ENCODE data around the gene AURKA.

The AURKA gene

DNA sequence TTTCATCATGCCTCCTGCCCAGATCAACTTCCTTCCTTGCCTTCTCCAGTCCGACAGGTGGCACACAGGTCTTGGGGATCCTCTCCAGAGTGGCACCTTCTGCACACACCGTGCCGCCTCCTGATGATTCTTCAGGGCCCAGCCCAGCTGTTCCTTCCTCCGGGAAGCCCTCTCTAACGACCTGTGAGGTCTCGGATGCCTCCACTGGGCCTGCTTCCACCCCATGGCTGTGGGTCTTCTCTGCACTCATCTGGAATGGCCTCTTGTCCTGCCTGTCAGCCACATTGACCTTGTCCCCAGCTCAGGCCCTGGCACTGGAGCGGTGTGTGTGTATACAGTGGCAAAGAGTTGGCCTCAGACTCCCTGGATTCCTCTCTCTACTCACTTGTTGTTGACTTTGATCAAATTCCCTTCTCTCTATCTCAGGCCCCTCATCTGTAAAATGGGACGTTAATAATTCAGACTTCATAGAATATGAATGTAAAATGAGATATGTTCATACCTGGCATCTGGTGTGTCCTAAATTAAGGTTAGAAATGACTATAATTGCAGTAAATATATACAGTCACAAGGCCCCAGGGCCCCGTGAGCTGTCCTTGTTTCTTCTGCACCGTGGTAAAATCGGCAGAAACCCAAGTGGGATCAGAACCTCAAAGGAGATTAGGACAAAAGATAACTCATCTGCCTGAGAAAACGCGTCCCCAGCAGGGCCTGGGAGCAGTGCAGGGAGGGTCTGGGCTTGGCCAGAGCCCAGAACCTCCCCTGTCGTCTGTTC, 31.7 kb downstream of the AURKA start:
- H3K4me3 ChIP-seq (ENCODE audit: low read depth, low read length), result peak overlapping the region; percentile 83
- no peak for DNase-seq (ENCODE audit: low read depth, low spot score)
- CTCF ChIA-PET, result interaction anchor here (1.2 to 1.8 kb wide), 6 partner anchors 15 to 1713 kb away, joined by 3 to 5 read pairs (median 4); no protein-coding TSS in a partner anchor
- TF ChIP-seq, protein P1, sequence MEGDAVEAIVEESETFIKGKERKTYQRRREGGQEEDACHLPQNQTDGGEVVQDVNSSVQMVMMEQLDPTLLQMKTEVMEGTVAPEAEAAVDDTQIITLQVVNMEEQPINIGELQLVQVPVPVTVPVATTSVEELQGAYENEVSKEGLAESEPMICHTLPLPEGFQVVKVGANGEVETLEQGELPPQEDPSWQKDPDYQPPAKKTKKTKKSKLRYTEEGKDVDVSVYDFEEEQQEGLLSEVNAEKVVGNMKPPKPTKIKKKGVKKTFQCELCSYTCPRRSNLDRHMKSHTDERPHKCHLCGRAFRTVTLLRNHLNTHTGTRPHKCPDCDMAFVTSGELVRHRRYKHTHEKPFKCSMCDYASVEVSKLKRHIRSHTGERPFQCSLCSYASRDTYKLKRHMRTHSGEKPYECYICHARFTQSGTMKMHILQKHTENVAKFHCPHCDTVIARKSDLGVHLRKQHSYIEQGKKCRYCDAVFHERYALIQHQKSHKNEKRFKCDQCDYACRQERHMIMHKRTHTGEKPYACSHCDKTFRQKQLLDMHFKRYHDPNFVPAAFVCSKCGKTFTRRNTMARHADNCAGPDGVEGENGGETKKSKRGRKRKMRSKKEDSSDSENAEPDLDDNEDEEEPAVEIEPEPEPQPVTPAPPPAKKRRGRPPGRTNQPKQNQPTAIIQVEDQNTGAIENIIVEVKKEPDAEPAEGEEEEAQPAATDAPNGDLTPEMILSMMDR (IDR thresholded peaks at IDR 0.05; ENCODE audit: insufficient read depth, low read length, missing control alignments), result no peak
- POLR2A ChIA-PET, result interaction anchor here (0.7 kb wide), 1 partner anchor 1351 kb away, joined by 3 read pairs; no protein-coding TSS in a partner anchor

DNA sequence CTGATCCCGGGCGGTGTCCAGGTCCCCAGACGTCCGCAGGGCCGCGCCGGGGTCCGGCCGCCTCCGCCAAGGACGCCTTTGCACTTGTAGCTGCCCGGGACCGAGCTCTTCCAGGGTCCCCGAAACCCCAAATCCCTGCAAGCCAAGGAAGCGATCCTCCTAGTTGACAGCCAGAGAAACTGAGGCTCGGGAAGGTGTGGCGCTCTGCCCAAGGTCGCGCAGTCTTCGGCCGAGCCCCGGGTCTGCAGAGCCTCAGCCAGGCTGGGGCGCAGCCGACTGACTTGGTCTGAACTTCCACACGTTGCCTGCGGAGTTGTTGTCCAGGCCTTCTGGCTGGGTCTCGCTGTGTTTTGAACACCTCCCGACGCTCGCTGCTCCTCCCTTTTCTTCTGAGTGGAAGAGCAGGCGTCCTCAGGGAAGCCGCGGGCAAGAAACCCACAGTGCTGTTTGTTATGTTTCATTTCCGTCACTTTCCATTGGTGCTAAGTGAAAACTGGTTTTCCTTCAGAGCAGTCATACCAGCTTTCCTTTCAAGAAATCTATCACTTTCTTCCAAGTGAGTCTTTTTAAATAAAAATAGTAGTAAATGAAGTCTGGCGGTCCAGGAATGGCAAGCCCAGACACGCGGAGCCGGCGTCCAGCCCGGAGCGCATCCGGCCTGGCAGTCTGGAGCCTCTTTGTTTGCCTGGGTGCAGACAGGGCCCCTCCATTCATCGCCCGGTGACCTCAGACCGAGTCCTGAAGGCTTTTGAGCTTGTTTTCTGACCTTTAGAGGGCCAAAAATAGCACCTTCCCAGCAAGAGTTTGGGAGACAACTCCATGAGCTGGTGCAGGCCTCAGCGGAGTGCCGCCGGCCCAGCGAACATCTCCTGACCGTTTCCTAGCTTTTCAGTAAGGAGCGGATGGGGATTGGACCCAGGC, 32.5 kb downstream of the AURKA start:
- ChIA-PET CTCF (interaction anchor here (0.6 to 3.3 kb wide), 7 partner anchors 16 to 1712 kb away, joined by 3 to 15 read pairs (median 3); no protein-coding TSS in a partner anchor), POLR2A (interaction anchor here (0.7 to 1.1 kb wide), 2 partner anchors 80 to 1352 kb away, joined by 3 to 5 read pairs; no protein-coding TSS in a partner anchor)
- TF ChIP-seq, protein P1 (IDR thresholded peaks at IDR 0.05; ENCODE audit: insufficient read depth, low read length, missing control alignments), result no peak
- peak; percentile 16 for DNase-seq (ENCODE audit: low read depth, low spot score)
- H3K4me3 ChIP-seq (ENCODE audit: low read depth, low read length), result peak overlapping the region; percentile 83

DNA sequence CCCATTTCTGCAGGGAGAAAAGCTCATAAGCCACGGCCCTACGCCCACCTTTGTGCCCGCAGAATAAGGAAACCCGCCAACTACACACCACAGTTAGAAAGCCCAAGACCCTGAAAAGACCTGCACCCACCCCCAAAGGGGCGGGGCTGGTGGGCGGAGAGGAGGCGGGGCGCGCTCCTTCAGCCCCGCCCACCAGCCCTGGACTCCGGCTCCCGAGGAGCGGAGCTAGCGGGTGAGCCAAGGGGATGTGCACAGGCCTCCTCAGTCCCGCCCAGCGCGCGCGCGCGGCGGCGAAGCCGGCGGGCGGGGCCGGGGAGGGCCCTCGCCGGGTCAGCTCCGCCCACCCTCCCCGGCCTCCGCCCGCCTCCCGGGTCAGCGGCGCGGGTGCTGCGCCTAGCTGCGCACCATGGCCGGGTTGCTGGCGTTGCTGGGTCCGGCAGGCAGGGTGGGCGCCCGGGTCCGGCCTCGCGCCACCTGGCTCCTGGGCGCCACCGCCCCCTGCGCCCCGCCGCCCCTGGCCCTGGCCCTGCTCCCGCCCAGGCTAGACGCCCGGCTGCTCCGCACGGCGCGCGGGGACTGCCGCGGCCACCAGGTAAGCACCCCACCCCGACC, 33.3 kb downstream of the AURKA start, which contains the start of gene FAM210B:
FAM210B (plus strand) TSS at position 375 of the 612 bp plus-strand sequence; CDS start at position 407, 32 bp downstream.
- POLR2A ChIA-PET, result interaction anchor here (1.1 kb wide), 1 partner anchor 81 kb away, joined by 5 read pairs; no protein-coding TSS in a partner anchor
- peak within 1 kb of the TSS; percentile 83 for H3K4me3 ChIP-seq (ENCODE audit: low read depth, low read length)
- CTCF ChIA-PET, result interaction anchor here (0.6 to 3.3 kb wide), 5 partner anchors 15 to 1691 kb away, joined by 3 to 15 read pairs (median 3); no protein-coding TSS in a partner anchor
- no peak for DNase-seq (ENCODE audit: low read depth, low spot score)
- TF ChIP-seq, protein P1 (IDR thresholded peaks at IDR 0.05; ENCODE audit: insufficient read depth, low read length, missing control alignments), result no peak

DNA sequence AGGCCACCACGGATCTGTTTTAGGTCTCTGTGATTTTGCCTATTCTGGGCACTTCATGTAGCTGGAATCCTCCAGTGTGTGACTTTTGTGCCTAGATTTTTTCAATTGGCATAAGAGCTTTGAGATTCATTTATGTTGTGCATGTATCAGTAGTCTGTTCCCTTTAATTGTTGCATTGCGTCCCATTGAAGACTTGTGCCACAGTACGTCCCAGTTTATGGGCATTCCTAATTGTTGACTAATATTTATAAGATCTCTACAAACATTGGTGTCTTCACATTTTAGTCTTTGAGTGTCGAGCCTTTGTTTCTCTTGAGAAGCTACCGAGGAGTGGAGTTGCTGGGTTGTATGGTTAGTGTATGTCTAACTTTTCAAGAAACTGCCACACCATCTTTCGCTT, 33.9 kb downstream of the AURKA start:
- DNase-seq (ENCODE audit: low read depth, low spot score), result no peak
- H3K4me3 ChIP-seq (ENCODE audit: low read depth, low read length), result no peak overlapping the region
- ChIA-PET CTCF (interaction anchor here (1.0 to 3.3 kb wide), 2 partner anchors 15 to 1677 kb away, joined by 3 to 15 read pairs; no protein-coding TSS in a partner anchor), POLR2A (interaction anchor here (1.1 kb wide), 1 partner anchor 81 kb away, joined by 5 read pairs; no protein-coding TSS in a partner anchor)
- TF ChIP-seq, protein P1 (IDR thresholded peaks at IDR 0.05; ENCODE audit: insufficient read depth, low read length, missing control alignments), result no peak

DNA sequence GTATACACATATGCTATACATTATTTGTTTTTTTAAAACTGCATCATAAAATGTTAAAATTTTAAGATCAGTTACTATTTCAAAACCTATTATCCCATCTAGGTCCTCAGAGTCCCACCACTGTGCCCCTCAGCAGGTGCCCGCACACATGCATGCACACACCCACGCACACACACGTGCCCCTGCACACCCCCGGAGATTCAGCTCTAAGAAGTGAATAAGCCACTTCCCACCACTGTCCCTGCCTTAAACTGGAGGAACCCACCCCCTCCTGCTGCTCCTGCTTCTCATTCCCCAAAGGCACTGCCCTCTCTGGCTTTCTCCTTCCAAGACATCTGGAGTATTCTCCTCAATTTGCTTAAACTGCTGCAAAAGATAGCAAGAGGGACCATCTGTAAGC, 38.7 kb downstream of the AURKA start:
- DNase-seq (ENCODE audit: low read depth, low spot score), result no peak
- CTCF ChIA-PET, result interaction anchor here (1.7 kb wide), 1 partner anchor 10 kb away, joined by 8 read pairs; no protein-coding TSS in a partner anchor
- POLR2A ChIA-PET, result no interaction called here
- TF ChIP-seq, protein P1 (IDR thresholded peaks at IDR 0.05; ENCODE audit: insufficient read depth, low read length, missing control alignments), result no peak
- no peak overlapping the region for H3K4me3 ChIP-seq (ENCODE audit: low read depth, low read length)
